Esophagus squamous epithelium (tissue), 4 donors: ENCODE data around the gene CLDN7.

Experiments used
- CTCF ChIP-seq, 6 experiments: fragments of 450-650 bp in 4 of 6; fragments of 200-600 bp in 2 of 6; sonication (generic) in 2 of 6; IDR thresholded peaks; one replicate each; pipeline ENCODE4 v1.5.1; 2016 to 2019; ENCODE audit warnings: antibody characterized with exemption in 6 of 6, mild to moderate bottlenecking in 4 of 6, moderate library complexity in 4 of 6
- POLR2A ChIP-seq, 4 donors: fragments of 450-650 bp; IDR thresholded peaks; one replicate each; pipeline ENCODE4 v1.6.1; 2017; ENCODE audit warnings: antibody characterized with exemption in 4 of 4, mild to moderate bottlenecking in 4 of 4, moderate library complexity in 3 of 4

GRCh38 chr17:7218166-7218565 lies 44.1 kb downstream of the CLDN7 start:
- TF ChIP-seq POLR2A (IDR thresholded peaks at IDR 0.05) (no peak), CTCF (IDR thresholded peaks at IDR 0.05) (no peak)
